ENCODE results near the gene EPC1.
"Not testable (repeated sequence)": the region's sequence is repeated elsewhere in the genome, so short reads cannot be mapped to it uniquely, and the experiment has no call there.

EPC1 gene

GRCh38 chr10:32366111-32366510 lies 19.2 kb upstream of the EPC1 start:
- Histone ChIP-seq H3K36me3 (ENCODE audit: insufficient read depth, low read length) (peaks cover 3% of the 10 kb centered on the region; the same call in 1 of the 2 replicates), H3K4me1 (ENCODE audit: insufficient read depth, low read length, severe bottlenecking) (peaks cover 35% of the 10 kb centered on the region), H3K27ac (ENCODE audit: low read depth, low read length, poor library complexity, severe bottlenecking) (no peak overlapping the region), H3K4me2 (ENCODE audit: low read length) (peak overlapping the region; percentile 40), H3K9me3 (ENCODE audit: low read length) (no peaks in the 10 kb centered on the region), H3K27me3 (ENCODE audit: insufficient read depth, low read length) (no peaks in the 10 kb centered on the region), H3K79me2 (ENCODE audit: insufficient read depth, low read length) (peaks cover 73% of the 10 kb centered on the region), H3K4me3 (ENCODE audit: low read depth, low read length, poor library complexity, severe bottlenecking) (no peak overlapping the region), H4K20me1 (ENCODE audit: insufficient read depth, low read length) (no peaks in the 10 kb centered on the region), H3K9me2 (ENCODE audit: low read depth, low read length) (no peaks in the 10 kb centered on the region), H2AFZ (ENCODE audit: low read length) (no peak overlapping the region), H3F3A (ENCODE audit: insufficient read depth, low read length) (0 out of 2 replicates have a peak, but pooled peaks cover 6% of the 10 kb centered on the region), H3K9ac (ENCODE audit: low read length) (peak overlapping the region; percentile 17; the same call in 1 of the 2 replicates)
- TF ChIP-seq CTCF (IDR thresholded peaks at IDR 0.05; ENCODE audit: low read length) (no peak), EZH2 (IDR thresholded peaks at IDR 0.05; ENCODE audit: borderline replicate concordance, low read length) (no peak)

GRCh38 chr10:32365404-32365803 lies 18.4 kb upstream of the EPC1 start:
- H4K20me1 ChIP-seq (ENCODE audit: insufficient read depth, low read length); H3K27ac ChIP-seq (ENCODE audit: low read depth, low read length, poor library complexity, severe bottlenecking); H3K9ac ChIP-seq (ENCODE audit: low read length); H3K9me2 ChIP-seq (ENCODE audit: low read depth, low read length); H3K9me3 ChIP-seq (ENCODE audit: low read length); H2AFZ ChIP-seq (ENCODE audit: low read length); H3K4me2 ChIP-seq (ENCODE audit: low read length); H3K4me3 ChIP-seq (ENCODE audit: low read depth, low read length, poor library complexity, severe bottlenecking); H3K27me3 ChIP-seq (ENCODE audit: insufficient read depth, low read length); H3F3A ChIP-seq (ENCODE audit: insufficient read depth, low read length); H3K36me3 ChIP-seq (ENCODE audit: insufficient read depth, low read length): not testable (repeated sequence)
- peaks cover 31% of the 10 kb centered on the region for H3K4me1 ChIP-seq (ENCODE audit: insufficient read depth, low read length, severe bottlenecking)
- peaks cover 69% of the 10 kb centered on the region for H3K79me2 ChIP-seq (ENCODE audit: insufficient read depth, low read length)

- H2AFZ ChIP-seq (ENCODE audit: low read length): no peak overlapping the region
- no peaks in the 10 kb centered on the region for H3K27me3 ChIP-seq (ENCODE audit: insufficient read depth, low read length)
- no peak overlapping the region for H3K27ac ChIP-seq (ENCODE audit: low read depth, low read length, poor library complexity, severe bottlenecking)
- no peak overlapping the region for H3K9ac ChIP-seq (ENCODE audit: low read length)
- peaks cover 17% of the 10 kb centered on the region for H3K4me1 ChIP-seq (ENCODE audit: insufficient read depth, low read length, severe bottlenecking)
- no peaks in the 10 kb centered on the region for H3K9me2 ChIP-seq (ENCODE audit: low read depth, low read length)
- H3K9me3 ChIP-seq (ENCODE audit: low read length): 0 out of 2 replicates have a peak, but pooled peaks cover 4% of the 10 kb centered on the region
- peaks cover 18% of the 10 kb centered on the region for H3K36me3 ChIP-seq (ENCODE audit: insufficient read depth, low read length)
- H3K4me2 ChIP-seq (ENCODE audit: low read length): no peak overlapping the region
- H3K4me3 ChIP-seq (ENCODE audit: low read depth, low read length, poor library complexity, severe bottlenecking): no peak overlapping the region
- H3K79me2 ChIP-seq (ENCODE audit: insufficient read depth, low read length): peaks cover 68% of the 10 kb centered on the region
- TF ChIP-seq EZH2 (IDR thresholded peaks at IDR 0.05; ENCODE audit: borderline replicate concordance, low read length): no peak
- TF ChIP-seq CTCF (IDR thresholded peaks at IDR 0.05; ENCODE audit: low read length): no peak
- H3F3A ChIP-seq (ENCODE audit: insufficient read depth, low read length): no peaks in the 10 kb centered on the region
- no peaks in the 10 kb centered on the region for H4K20me1 ChIP-seq (ENCODE audit: insufficient read depth, low read length)
Observed at GRCh38 chr10:32362571-32362970, 15.6 kb upstream of the EPC1 start.

- H3K36me3 ChIP-seq (ENCODE audit: insufficient read depth, low read length): peaks cover 21% of the 10 kb centered on the region
- H3K4me2 ChIP-seq (ENCODE audit: low read length): no peak overlapping the region
- TF ChIP-seq EZH2 (IDR thresholded peaks at IDR 0.05; ENCODE audit: borderline replicate concordance, low read length) (no peak), CTCF (IDR thresholded peaks at IDR 0.05; ENCODE audit: low read length) (no peak)
- H3K9me3 ChIP-seq (ENCODE audit: low read length): 0 out of 2 replicates have a peak, but pooled peaks cover 4% of the 10 kb centered on the region
- H3F3A ChIP-seq (ENCODE audit: insufficient read depth, low read length): no peaks in the 10 kb centered on the region
- no peak overlapping the region for H2AFZ ChIP-seq (ENCODE audit: low read length)
- peaks cover 1% of the 10 kb centered on the region for H3K4me1 ChIP-seq (ENCODE audit: insufficient read depth, low read length, severe bottlenecking)
- H3K79me2 ChIP-seq (ENCODE audit: insufficient read depth, low read length): peaks cover 57% of the 10 kb centered on the region
- no peak overlapping the region for H3K9ac ChIP-seq (ENCODE audit: low read length)
- no peaks in the 10 kb centered on the region for H3K27me3 ChIP-seq (ENCODE audit: insufficient read depth, low read length)
- H4K20me1 ChIP-seq (ENCODE audit: insufficient read depth, low read length): no peaks in the 10 kb centered on the region
- no peak overlapping the region for H3K27ac ChIP-seq (ENCODE audit: low read depth, low read length, poor library complexity, severe bottlenecking)
- H3K9me2 ChIP-seq (ENCODE audit: low read depth, low read length): no peaks in the 10 kb centered on the region
- H3K4me3 ChIP-seq (ENCODE audit: low read depth, low read length, poor library complexity, severe bottlenecking): no peak overlapping the region
Observed at GRCh38 chr10:32360884-32361283, 13.9 kb upstream of the EPC1 start.
